Superior temporal gyrus (tissue), 1 donor: ENCODE results near the gene IL22RA2.
"Not testable (repeated sequence)": the region's sequence is repeated elsewhere in the genome, so short reads cannot be mapped to it uniquely, and the experiment has no call there.

Experiments
- DNase-seq: peaks from one replicate; pipeline ENCODE4 v3.0.0-alpha.2; 2016; ENCODE audit errors: extremely low spot score

Gene IL22RA2

GRCh38 chr6:137123078-137123477 is 50.4 kb downstream of the IL22RA2 start:
- no peak for DNase-seq

GRCh38 chr6:137122612-137123011 is 50.8 kb downstream of the IL22RA2 start:
- no peak for DNase-seq

GRCh38 chr6:137121401-137121997 is 51.9 kb downstream of the IL22RA2 start:
- no peak for DNase-seq

- no peak for DNase-seq
These were observed 52.7 kb downstream of the IL22RA2 start for GRCh38 chr6:137120748-137121147.

GRCh38 chr6:137119196-137120104 is 54.0 kb downstream of the IL22RA2 start:
- DNase-seq = no peak

- DNase-seq = peak; percentile 50
These were observed 55.9 kb downstream of the IL22RA2 start for GRCh38 chr6:137117581-137117980.

- DNase-seq = no peak
These were observed 56.6 kb downstream of the IL22RA2 start for GRCh38 chr6:137116807-137117206.

GRCh38 chr6:137115658-137116057 is 57.8 kb downstream of the IL22RA2 start:
- DNase-seq = no peak

- no peak for DNase-seq
These were observed 61.4 kb downstream of the IL22RA2 start for GRCh38 chr6:137112067-137112355.

GRCh38 chr6:137111296-137112066 is 62.0 kb downstream of the IL22RA2 start:
- no peak for DNase-seq

GRCh38 chr6:137107767-137108105 is 65.7 kb downstream of the IL22RA2 start:
- no peak for DNase-seq

- DNase-seq = not testable (repeated sequence)
These were observed 66.2 kb downstream of the IL22RA2 start for GRCh38 chr6:137107047-137107766.

- DNase-seq = no peak
These were observed 67.3 kb downstream of the IL22RA2 start for GRCh38 chr6:137106183-137106582.

GRCh38 chr6:137105375-137105774 is 68.1 kb downstream of the IL22RA2 start:
- no peak for DNase-seq

GRCh38 chr6:137104926-137105325 is 68.5 kb downstream of the IL22RA2 start:
- no peak for DNase-seq

- DNase-seq = no peak
These were observed 70.5 kb downstream of the IL22RA2 start for GRCh38 chr6:137102851-137103492.

- DNase-seq = no peak
These were observed 71.2 kb downstream of the IL22RA2 start for GRCh38 chr6:137102050-137102848.

- DNase-seq = no peak
These were observed 73.6 kb downstream of the IL22RA2 start for GRCh38 chr6:137099689-137100403.

GRCh38 chr6:137097526-137097925 is 75.9 kb downstream of the IL22RA2 start:
- no peak for DNase-seq

- DNase-seq = no peak
These were observed 76.4 kb downstream of the IL22RA2 start for GRCh38 chr6:137097057-137097456.
